CD14-positive monocyte (primary cell): ENCODE results near the gene PAN3. TPM values are rescaled to one million over a fixed set of nuclear protein-coding genes. Genes with fewer than 3 reads are reported as not detected.

Experiments
- DNase-seq, 3 donors: peaks; one replicate each; pipeline ENCODE4 v3.0.0-alpha.2; 2011 to 2022
- H2AFZ ChIP-seq: 2 replicates; pipeline ENCODE4 v1.6.0; 2012; ENCODE audit warnings: mild to moderate bottlenecking, low read depth, low read length, inconsistent platforms; ENCODE audit not compliant: insufficient read depth, poor library complexity, severe bottlenecking
- H3K27ac ChIP-seq, 2 donors: 1 replicate in 1 of 2; 2 replicates in 1 of 2; pipeline ENCODE4 v1.5.1; 2012 to 2013; ENCODE audit warnings: low read length in 2 of 2, control low read depth in 1 of 2, inconsistent platforms in 1 of 2, low read depth in 1 of 2, mild to moderate bottlenecking in 1 of 2
- H3K27me3 ChIP-seq, 2 donors: one replicate each; pipeline versions ENCODE4 v1.6.0 to v1.6.1; 2011 to 2013; ENCODE audit warnings: low read length in 2 of 2; ENCODE audit not compliant: control insufficient read depth in 2 of 2, insufficient read depth in 2 of 2
- H3K36me3 ChIP-seq, 2 donors: replicated peaks in 1 of 2; 1 replicate in 1 of 2; 2 replicates in 1 of 2; pipeline versions ENCODE4 v1.5.1 to v1.6.1; 2012 to 2013; ENCODE audit warnings: low read length in 2 of 2, control low read depth in 1 of 2, inconsistent platforms in 1 of 2, mild to moderate bottlenecking in 1 of 2; ENCODE audit not compliant: insufficient read depth in 2 of 2, control insufficient read depth in 1 of 2
- H3K4me1 ChIP-seq, 2 donors: 1 replicate in 1 of 2; 2 replicates in 1 of 2; pipeline versions ENCODE4 v1.5.1 to v1.6.1; 2012 to 2013; ENCODE audit warnings: low read length in 2 of 2, control low read depth in 1 of 2, inconsistent platforms in 1 of 2, mild to moderate bottlenecking in 1 of 2, moderate library complexity in 1 of 2; ENCODE audit not compliant: insufficient read depth in 2 of 2, control insufficient read depth in 1 of 2
- H3K4me2 ChIP-seq: replicated peaks from 2 replicates; pipeline ENCODE3; 2012; ENCODE audit warnings: low read length, moderate library complexity, mild to moderate bottlenecking; ENCODE audit not compliant: poor library complexity, severe bottlenecking; ENCODE audit errors: extremely low read depth
- H3K4me3 ChIP-seq, 3 experiments: fragments of 200-600 bp in 1 of 3; sonication (generic) in 1 of 3; replicated peaks in 1 of 3; 1 replicate in 2 of 3; 2 replicates in 1 of 3; pipeline ENCODE4 v1.5.1; 2011 to 2013; ENCODE audit warnings: low read length in 3 of 3, mild to moderate bottlenecking in 3 of 3, control low read depth in 2 of 3, low read depth in 2 of 3, inconsistent platforms in 1 of 3, moderate library complexity in 1 of 3
- H3K79me2 ChIP-seq: 2 replicates; pipeline ENCODE4 v1.6.0; 2012; ENCODE audit warnings: mild to moderate bottlenecking, control low read depth, inconsistent platforms, low read length, moderate library complexity; ENCODE audit not compliant: insufficient read depth
- H3K9ac ChIP-seq: 2 replicates; pipeline ENCODE4 v1.6.0; 2017; ENCODE audit warnings: low read length, mild to moderate bottlenecking; ENCODE audit not compliant: insufficient read depth, poor library complexity, severe bottlenecking
- H3K9me3 ChIP-seq, 2 donors: replicated peaks in 1 of 2; 1 replicate in 1 of 2; 2 replicates in 1 of 2; pipeline versions ENCODE4 v1.5.1 to v1.6.1; 2012 to 2013; ENCODE audit warnings: low read length in 2 of 2, control low read depth in 1 of 2; ENCODE audit not compliant: control insufficient read depth in 1 of 2, insufficient read depth in 1 of 2
- H4K20me1 ChIP-seq: 2 replicates; pipeline ENCODE4 v1.6.0; 2012; ENCODE audit warnings: mild to moderate bottlenecking, low read length, control low read depth, moderate library complexity; ENCODE audit not compliant: insufficient read depth
- H3K27ac Mint-ChIP-seq, 7 donors: one replicate each; pipeline ENCODE4 v1.8.0; 2020; ENCODE audit warnings: mild to moderate bottlenecking in 7 of 7, mixed read lengths in 7 of 7, moderate library complexity in 6 of 7, inconsistent platforms in 2 of 7
- H3K27me3 Mint-ChIP-seq, 3 donors: one replicate each; pipeline ENCODE4 v1.8.0; 2021 to 2022; ENCODE audit warnings: low read depth in 3 of 3, mild to moderate bottlenecking in 3 of 3, mixed read lengths in 3 of 3, moderate library complexity in 3 of 3, inconsistent platforms in 1 of 3
- H3K36me3 Mint-ChIP-seq, 2 donors: one replicate each; pipeline ENCODE4 v1.8.0; 2020; ENCODE audit warnings: mixed read lengths in 2 of 2, inconsistent platforms in 1 of 2, mild to moderate bottlenecking in 1 of 2
- H3K4me1 Mint-ChIP-seq: one replicate; pipeline ENCODE4 v1.8.0; 2020; ENCODE audit warnings: mild to moderate bottlenecking, mixed read lengths
- H3K4me3 Mint-ChIP-seq, 2 donors: one replicate each; pipeline ENCODE4 v1.8.0; 2020; ENCODE audit warnings: mild to moderate bottlenecking in 2 of 2, mixed read lengths in 2 of 2, moderate library complexity in 1 of 2
- H3K9me3 Mint-ChIP-seq, 7 donors: one replicate each; pipeline ENCODE4 v1.8.0; 2020 to 2022; ENCODE audit warnings: mixed read lengths in 7 of 7, mild to moderate bottlenecking in 6 of 7, moderate library complexity in 6 of 7, inconsistent platforms in 2 of 7
- WGBS: methylation state at CpG from one replicate; pipeline ENCODE4 v1.1.5; 2013; ENCODE audit warnings: missing lambda C conversion rate; ENCODE audit not compliant: insufficient coverage; 5-methylcytosine and 5-hydroxymethylcytosine counted together
- intact Hi-C, 2 donors: fragments of 100-400 bp; cut with micrococcal nuclease; formaldehyde crosslinking; loops; one replicate each; pipeline versions ENCODE4 v1.15.0 to v1.15.1; 2023
- polyA plus RNA-seq, 3 donors: library from polyadenylated mRNA; depleted of rRNA in 1 of 3; unstranded in 2 of 3; stranded (reverse) in 1 of 3; fragments of 300-500 nt in 2 of 3; fragments of >200 nt in 1 of 3; fragmentation: Illumina TruSeq in 2 of 3; gene quantifications; 1 replicate in 2 of 3; 2 replicates in 1 of 3; pipeline ENCODE4 v1.2.3, GENCODE V29; 2012 to 2021
- TF ChIP-seq, protein P1 (sequence below): fragments of 200-600 bp; IDR thresholded peaks from one replicate; pipeline ENCODE4 v1.8.0; 2022; ENCODE audit warnings: antibody characterized with exemption, mild to moderate bottlenecking

PAN3 gene
- polyA plus RNA-seq, 3 donors: 3.0 to 27.9 (median 3.2) TPM

DNA sequence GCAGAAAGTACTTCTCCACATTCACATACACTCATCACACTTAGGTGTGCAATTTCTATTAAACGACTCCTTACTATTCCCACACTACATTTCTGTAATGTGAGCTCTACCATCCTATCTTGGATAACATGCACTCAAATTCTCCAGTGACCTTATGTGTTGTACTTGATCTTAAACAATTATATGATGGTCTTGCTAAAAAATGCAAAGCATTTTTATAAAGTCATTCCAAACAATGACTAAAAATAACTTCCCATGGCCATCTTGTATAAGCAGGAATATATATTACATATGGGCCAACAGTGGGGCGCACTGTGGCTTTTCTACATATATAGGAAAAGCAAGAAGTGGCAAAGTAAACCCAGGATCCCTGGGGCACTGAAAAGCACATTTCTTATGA, 201.1 kb downstream of the PAN3 start:
- no CpG with 5 or more reads among the region's 2 CpGs for WGBS
- no peaks in the 10 kb centered on the region for H3K79me2 ChIP-seq
- H3K36me3 Mint-ChIP-seq: no peaks in the 10 kb centered on the region
- H3K27ac Mint-ChIP-seq: no peak overlapping the region
- H3K4me1 ChIP-seq: no peaks in the 10 kb centered on the region
- H3K4me2 ChIP-seq: no peak overlapping the region
- H4K20me1 ChIP-seq: no peaks in the 10 kb centered on the region
- H3K4me3 ChIP-seq: no peak overlapping the region
- peaks cover 0 to 2% (median 0%) of the 10 kb centered on the region in 7 donors for H3K9me3 Mint-ChIP-seq
- TF ChIP-seq, protein P1, sequence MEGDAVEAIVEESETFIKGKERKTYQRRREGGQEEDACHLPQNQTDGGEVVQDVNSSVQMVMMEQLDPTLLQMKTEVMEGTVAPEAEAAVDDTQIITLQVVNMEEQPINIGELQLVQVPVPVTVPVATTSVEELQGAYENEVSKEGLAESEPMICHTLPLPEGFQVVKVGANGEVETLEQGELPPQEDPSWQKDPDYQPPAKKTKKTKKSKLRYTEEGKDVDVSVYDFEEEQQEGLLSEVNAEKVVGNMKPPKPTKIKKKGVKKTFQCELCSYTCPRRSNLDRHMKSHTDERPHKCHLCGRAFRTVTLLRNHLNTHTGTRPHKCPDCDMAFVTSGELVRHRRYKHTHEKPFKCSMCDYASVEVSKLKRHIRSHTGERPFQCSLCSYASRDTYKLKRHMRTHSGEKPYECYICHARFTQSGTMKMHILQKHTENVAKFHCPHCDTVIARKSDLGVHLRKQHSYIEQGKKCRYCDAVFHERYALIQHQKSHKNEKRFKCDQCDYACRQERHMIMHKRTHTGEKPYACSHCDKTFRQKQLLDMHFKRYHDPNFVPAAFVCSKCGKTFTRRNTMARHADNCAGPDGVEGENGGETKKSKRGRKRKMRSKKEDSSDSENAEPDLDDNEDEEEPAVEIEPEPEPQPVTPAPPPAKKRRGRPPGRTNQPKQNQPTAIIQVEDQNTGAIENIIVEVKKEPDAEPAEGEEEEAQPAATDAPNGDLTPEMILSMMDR: no peak
- H3K4me1 Mint-ChIP-seq: no peaks in the 10 kb centered on the region
- H3K4me3 Mint-ChIP-seq: peak overlapping the region in 1 of 2 donors; percentile 19
- H3K27me3 Mint-ChIP-seq: peaks cover 60 to 95% (median 78%) of the 10 kb centered on the region in 3 donors
- H2AFZ ChIP-seq: no peak overlapping the region
- H3K27me3 ChIP-seq: peaks cover 74 to 87% of the 10 kb centered on the region in 2 donors
- no peak overlapping the region for H3K9ac ChIP-seq
- intact Hi-C loops: no loop called here
- H3K36me3 ChIP-seq: no peaks in the 10 kb centered on the region
- no peak for DNase-seq
- H3K9me3 ChIP-seq: no peaks in the 10 kb centered on the region
- H3K27ac ChIP-seq: no peak overlapping the region

DNA sequence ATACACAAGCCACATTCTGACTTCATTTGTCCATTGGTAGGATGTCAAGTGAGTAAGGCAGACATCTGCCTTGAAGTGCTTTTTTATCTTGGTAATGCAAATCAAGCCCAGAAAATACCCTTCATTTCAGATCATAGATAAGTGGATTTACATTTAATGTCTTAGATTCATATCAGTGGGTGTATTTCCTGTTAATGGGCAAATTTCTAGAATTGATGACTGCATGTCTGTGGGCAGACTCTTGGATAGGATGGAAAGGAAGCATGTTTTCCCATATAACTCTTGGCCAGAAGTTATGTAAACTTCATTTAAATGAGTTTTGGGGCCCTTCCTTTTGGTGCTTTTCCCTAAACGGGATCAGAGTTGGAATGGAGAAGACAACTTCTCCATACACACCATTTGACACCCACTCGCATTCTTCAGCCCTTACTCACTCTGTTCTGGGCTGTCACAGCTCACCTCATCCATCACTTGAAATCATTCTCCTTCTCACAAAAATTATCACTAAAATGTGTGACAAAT, 202.0 kb downstream of the PAN3 start:
- peaks cover 0 to 5% (median 0%) of the 10 kb centered on the region in 7 donors for H3K9me3 Mint-ChIP-seq
- intact Hi-C loops: no loop called here
- DNase-seq: no peak
- Histone ChIP-seq H3K36me3 (no peaks in the 10 kb centered on the region), H3K4me1 (no peaks in the 10 kb centered on the region), H3K27ac (no peak overlapping the region), H3K4me3 (no peak overlapping the region), H3K27me3 (peaks cover 73 to 87% of the 10 kb centered on the region in 2 donors), H3K79me2 (no peaks in the 10 kb centered on the region), H3K9me3 (no peaks in the 10 kb centered on the region), H3K4me2 (no peak overlapping the region), H3K9ac (no peak overlapping the region), H2AFZ (no peak overlapping the region), H4K20me1 (no peaks in the 10 kb centered on the region)
- TF ChIP-seq, protein P1: no peak
- H3K27ac Mint-ChIP-seq: no peak overlapping the region
- H3K36me3 Mint-ChIP-seq: no peaks in the 10 kb centered on the region
- no CpG with 5 or more reads among the region's 2 CpGs for WGBS
- H3K4me3 Mint-ChIP-seq: no peak overlapping the region
- no peaks in the 10 kb centered on the region for H3K4me1 Mint-ChIP-seq
- H3K27me3 Mint-ChIP-seq: peaks cover 61 to 93% (median 78%) of the 10 kb centered on the region in 3 donors
